Loucy (cell line): ENCODE measurements around the gene FLT3LG.

Source experiments
- H2AFZ ChIP-seq: fragments of 200-600 bp; sonication (generic); 2 replicates; pipeline ENCODE4 v1.6.0; 2016; ENCODE audit warnings: antibody characterized with exemption, mild to moderate bottlenecking, low read length, moderate library complexity
- H3F3A ChIP-seq: fragments of 200-600 bp; 2 replicates; pipeline ENCODE4 v1.6.0; 2016; ENCODE audit warnings: antibody characterized with exemption, low read depth, mild to moderate bottlenecking
- H3K27me3 ChIP-seq: fragments of 200-600 bp; sonication (generic); 2 replicates; pipeline ENCODE4 v1.6.1; 2014; ENCODE audit warnings: low read length, mild to moderate bottlenecking; ENCODE audit not compliant: insufficient read depth, poor library complexity, severe bottlenecking
- H3K36me3 ChIP-seq: fragments of 200-600 bp; sonication (generic); 2 replicates; pipeline ENCODE4 v1.6.1; 2016; ENCODE audit warnings: low read length; ENCODE audit not compliant: insufficient read depth
- H3K4me1 ChIP-seq: fragments of 200-600 bp; sonication (generic); 2 replicates; pipeline ENCODE4 v1.5.1; 2014; ENCODE audit warnings: low read length, mild to moderate bottlenecking; ENCODE audit not compliant: insufficient read depth, poor library complexity, severe bottlenecking
- H3K4me2 ChIP-seq: fragments of 200-600 bp; sonication (generic); 2 replicates; pipeline ENCODE4 v1.6.0; 2014; ENCODE audit warnings: antibody characterized with exemption, low read length, low read depth, mild to moderate bottlenecking; ENCODE audit not compliant: poor library complexity, severe bottlenecking
- H3K4me3 ChIP-seq: fragments of 200-600 bp; sonication (generic); 2 replicates; pipeline ENCODE4 v1.5.1; 2014; ENCODE audit warnings: low read length, mild to moderate bottlenecking, mixed read lengths; ENCODE audit not compliant: poor library complexity, severe bottlenecking
- H3K79me2 ChIP-seq: fragments of 200-600 bp; sonication (generic); 2 replicates; pipeline ENCODE4 v1.6.1; 2014; ENCODE audit warnings: low read length; ENCODE audit not compliant: insufficient read depth
- H3K9ac ChIP-seq: fragments of 200-600 bp; sonication (generic); 2 replicates; pipeline ENCODE4 v1.6.0; 2014; ENCODE audit warnings: mild to moderate bottlenecking, low read depth, low read length, moderate library complexity; ENCODE audit not compliant: poor library complexity, severe bottlenecking
- H3K9me2 ChIP-seq: fragments of 200-600 bp; sonication (generic); replicated peaks from 2 replicates; pipeline ENCODE4 v1.6.1; 2016; ENCODE audit warnings: low read depth, low read length, mixed read lengths
- H3K9me3 ChIP-seq: fragments of 200-600 bp; sonication (generic); 2 replicates; pipeline ENCODE4 v1.6.1; 2014; ENCODE audit warnings: mild to moderate bottlenecking, antibody characterized with exemption, low read length, low read depth; ENCODE audit not compliant: insufficient read depth
- H4K20me1 ChIP-seq: fragments of 200-600 bp; sonication (generic); 2 replicates; pipeline ENCODE4 v1.6.0; 2014; ENCODE audit warnings: antibody characterized with exemption, low read length, mild to moderate bottlenecking; ENCODE audit not compliant: insufficient read depth, poor library complexity, severe bottlenecking
- EZH2phosphoT487 ChIP-seq: fragments of 200-600 bp; IDR thresholded peaks from 2 replicates; pipeline ENCODE4 v1.6.1; 2018; ENCODE audit warnings: antibody characterized with exemption, mild to moderate bottlenecking, moderate library complexity, borderline replicate concordance
- TF ChIP-seq, protein P1 (sequence below): fragments of 200-600 bp; sonication (generic); conservative IDR thresholded peaks from 2 replicates; pipeline ENCODE4 v1.5.1; 2014; ENCODE audit warnings: mild to moderate bottlenecking, antibody characterized with exemption, low read length

FLT3LG gene

DNA sequence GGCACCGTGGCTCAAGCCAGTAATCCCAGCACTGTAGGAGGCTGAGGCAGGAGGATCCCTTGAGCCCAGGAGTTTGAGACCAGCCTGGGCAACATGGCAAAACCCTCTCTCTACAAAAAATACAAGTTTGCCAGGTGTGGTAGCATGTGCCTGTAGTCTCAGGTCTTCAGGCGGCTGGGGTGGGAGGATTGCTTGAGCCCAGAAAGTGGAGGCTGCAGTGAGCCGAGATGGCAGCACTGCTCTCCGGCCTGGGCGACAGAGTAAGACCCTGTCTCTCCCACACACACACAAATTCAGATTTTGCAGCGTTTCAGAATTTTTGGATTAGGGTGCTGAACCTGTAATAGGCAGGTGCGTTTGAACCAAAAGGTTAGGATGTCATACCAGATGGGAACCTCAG lies 24.5 kb downstream of the FLT3LG start:
- Histone ChIP-seq H4K20me1 (peaks cover 43% of the 10 kb centered on the region), H3K4me1 (peaks cover 47% of the 10 kb centered on the region), H2AFZ (no peak overlapping the region), H3K9ac (peak overlapping the region; percentile 100), H3K4me2 (peak overlapping the region; percentile 96), H3K79me2 (peaks cover 44% of the 10 kb centered on the region), H3K36me3 (peaks cover 19% of the 10 kb centered on the region; the same call in 1 of the 2 replicates), H3K9me3 (no peaks in the 10 kb centered on the region), H3K4me3 (peak overlapping the region; percentile 96), H3F3A (peaks cover 5% of the 10 kb centered on the region), H3K27me3 (peaks cover 7% of the 10 kb centered on the region), H3K9me2 (no peaks in the 10 kb centered on the region)
- TF ChIP-seq, protein P1, sequence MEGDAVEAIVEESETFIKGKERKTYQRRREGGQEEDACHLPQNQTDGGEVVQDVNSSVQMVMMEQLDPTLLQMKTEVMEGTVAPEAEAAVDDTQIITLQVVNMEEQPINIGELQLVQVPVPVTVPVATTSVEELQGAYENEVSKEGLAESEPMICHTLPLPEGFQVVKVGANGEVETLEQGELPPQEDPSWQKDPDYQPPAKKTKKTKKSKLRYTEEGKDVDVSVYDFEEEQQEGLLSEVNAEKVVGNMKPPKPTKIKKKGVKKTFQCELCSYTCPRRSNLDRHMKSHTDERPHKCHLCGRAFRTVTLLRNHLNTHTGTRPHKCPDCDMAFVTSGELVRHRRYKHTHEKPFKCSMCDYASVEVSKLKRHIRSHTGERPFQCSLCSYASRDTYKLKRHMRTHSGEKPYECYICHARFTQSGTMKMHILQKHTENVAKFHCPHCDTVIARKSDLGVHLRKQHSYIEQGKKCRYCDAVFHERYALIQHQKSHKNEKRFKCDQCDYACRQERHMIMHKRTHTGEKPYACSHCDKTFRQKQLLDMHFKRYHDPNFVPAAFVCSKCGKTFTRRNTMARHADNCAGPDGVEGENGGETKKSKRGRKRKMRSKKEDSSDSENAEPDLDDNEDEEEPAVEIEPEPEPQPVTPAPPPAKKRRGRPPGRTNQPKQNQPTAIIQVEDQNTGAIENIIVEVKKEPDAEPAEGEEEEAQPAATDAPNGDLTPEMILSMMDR, result no peak
- TF ChIP-seq EZH2phosphoT487, result no peak

DNA sequence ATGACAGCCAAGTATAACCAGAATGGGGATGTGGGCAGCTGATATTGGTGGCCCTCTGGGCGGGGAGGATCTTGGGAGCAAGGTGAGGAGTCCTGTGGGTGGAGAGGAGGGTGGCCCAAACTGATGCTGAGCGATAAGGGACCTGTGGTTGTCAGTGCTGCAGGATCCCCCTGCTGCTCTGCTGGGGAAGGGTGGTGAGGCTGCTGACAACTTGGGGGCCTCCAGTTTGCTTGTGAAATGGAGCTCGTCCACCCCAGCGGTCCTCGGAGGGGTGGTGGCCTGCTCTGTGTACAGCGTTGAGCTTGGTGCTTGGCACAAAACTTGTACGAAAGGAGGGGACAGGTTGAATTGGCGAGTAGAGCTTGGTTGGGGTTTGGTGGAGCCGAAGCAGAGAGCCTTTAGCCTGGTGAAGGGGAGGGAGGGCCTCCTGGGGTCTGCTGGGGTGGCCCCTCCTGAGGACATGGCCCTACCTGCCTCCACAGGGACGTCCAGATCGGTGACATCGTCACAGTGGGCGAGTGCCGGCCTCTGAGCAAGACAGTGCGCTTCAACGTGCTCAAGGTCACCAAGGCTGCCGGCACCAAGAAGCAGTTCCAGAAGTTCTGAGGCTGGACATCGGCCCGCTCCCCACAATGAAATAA lies 25.1 kb downstream of the FLT3LG start:
- Histone ChIP-seq H3K4me2 (peak overlapping the region; percentile 96), H3K4me3 (peak overlapping the region; percentile 96), H3K36me3 (peaks cover 19% of the 10 kb centered on the region; the same call in 1 of the 2 replicates), H3K9ac (peak overlapping the region; percentile 100), H4K20me1 (peaks cover 43% of the 10 kb centered on the region), H3K27me3 (peaks cover 7% of the 10 kb centered on the region), H3K79me2 (peaks cover 44% of the 10 kb centered on the region), H3K4me1 (peaks cover 47% of the 10 kb centered on the region), H2AFZ (no peak overlapping the region), H3K9me3 (no peaks in the 10 kb centered on the region), H3F3A (peaks cover 5% of the 10 kb centered on the region), H3K9me2 (no peaks in the 10 kb centered on the region)
- no peak for TF ChIP-seq EZH2phosphoT487
- TF ChIP-seq, protein P1, result no peak

DNA sequence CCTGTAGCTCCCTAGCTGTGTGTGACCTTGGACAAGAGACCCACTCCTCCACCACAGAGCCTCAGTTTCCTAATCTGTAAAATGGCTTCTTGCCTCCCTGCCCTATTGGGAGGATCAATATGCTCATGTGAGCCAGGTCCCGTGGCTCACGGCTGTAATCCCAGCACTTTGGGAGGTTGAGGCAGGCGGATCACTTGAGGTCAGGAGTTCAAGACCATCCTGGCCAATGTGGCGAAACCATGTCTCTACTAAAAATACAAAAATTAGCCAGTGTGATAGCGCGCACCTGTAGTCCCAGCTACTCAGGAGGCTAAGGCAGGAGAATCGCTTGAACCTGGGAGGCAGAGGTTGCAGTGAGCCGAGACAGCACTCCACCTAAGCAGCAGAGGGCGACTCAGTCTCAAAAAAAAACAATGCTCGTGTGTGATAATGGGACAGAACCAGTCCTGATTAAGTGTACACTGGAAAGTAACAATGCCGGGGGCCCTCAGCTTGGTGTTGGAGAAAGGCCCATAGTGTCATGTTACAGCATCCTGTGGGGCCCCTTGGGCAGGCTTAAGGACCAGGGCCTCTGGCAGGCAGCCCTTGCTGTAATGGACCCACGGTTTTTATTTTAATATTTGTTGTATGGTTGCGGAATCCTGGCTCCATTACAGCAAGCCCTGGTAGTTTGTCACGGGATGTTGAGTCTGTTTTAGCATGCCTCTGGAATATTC lies 29.0 kb downstream of the FLT3LG start:
- Histone ChIP-seq H3K4me1 (peaks cover 38% of the 10 kb centered on the region), H3K9me3 (no peaks in the 10 kb centered on the region), H3K79me2 (peaks cover 21% of the 10 kb centered on the region), H3K9ac (peak overlapping the region; percentile 15), H4K20me1 (peaks cover 26% of the 10 kb centered on the region), H3K36me3 (peaks cover 11% of the 10 kb centered on the region; the same call in 1 of the 2 replicates), H3K4me3 (no peak overlapping the region), H3K4me2 (no peak overlapping the region), H3K27me3 (no peaks in the 10 kb centered on the region), H2AFZ (no peak overlapping the region), H3F3A (peaks cover 5% of the 10 kb centered on the region), H3K9me2 (no peaks in the 10 kb centered on the region)
- TF ChIP-seq, protein P1, result peak; percentile 64
- no peak for TF ChIP-seq EZH2phosphoT487
